ENCODE results near the gene OR52L1.

DNA sequence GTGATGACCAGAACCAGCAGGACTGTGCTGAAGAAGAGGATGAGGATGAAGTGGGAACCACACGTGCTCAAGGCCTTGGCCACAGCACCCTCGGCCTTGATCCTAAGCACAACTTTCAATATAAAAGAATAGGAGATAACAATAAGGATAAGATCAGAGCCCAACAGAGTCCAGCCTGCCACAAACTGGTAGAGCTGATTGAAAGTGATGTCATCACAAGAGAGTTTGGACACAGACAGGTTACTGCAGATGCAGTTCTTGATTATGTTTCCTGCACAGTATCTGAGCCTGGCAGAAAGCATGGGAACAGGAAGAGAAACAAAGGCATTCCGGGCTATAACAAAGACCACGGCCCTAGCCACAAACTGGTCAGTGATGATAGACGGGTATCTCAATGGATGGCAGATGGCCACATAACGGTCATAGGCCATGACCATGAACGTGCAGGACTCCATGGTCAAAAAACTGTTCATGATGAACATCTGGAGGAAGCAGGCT lies 15.5 kb upstream of the OR52L1 start:
- TF ChIP-seq, protein P1, sequence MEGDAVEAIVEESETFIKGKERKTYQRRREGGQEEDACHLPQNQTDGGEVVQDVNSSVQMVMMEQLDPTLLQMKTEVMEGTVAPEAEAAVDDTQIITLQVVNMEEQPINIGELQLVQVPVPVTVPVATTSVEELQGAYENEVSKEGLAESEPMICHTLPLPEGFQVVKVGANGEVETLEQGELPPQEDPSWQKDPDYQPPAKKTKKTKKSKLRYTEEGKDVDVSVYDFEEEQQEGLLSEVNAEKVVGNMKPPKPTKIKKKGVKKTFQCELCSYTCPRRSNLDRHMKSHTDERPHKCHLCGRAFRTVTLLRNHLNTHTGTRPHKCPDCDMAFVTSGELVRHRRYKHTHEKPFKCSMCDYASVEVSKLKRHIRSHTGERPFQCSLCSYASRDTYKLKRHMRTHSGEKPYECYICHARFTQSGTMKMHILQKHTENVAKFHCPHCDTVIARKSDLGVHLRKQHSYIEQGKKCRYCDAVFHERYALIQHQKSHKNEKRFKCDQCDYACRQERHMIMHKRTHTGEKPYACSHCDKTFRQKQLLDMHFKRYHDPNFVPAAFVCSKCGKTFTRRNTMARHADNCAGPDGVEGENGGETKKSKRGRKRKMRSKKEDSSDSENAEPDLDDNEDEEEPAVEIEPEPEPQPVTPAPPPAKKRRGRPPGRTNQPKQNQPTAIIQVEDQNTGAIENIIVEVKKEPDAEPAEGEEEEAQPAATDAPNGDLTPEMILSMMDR (optimal IDR thresholded peaks at IDR 0.05 in 1 of 3, IDR thresholded peaks at IDR 0.05 in 1 of 3, conservative IDR thresholded peaks at IDR 0.05 in 1 of 3; ENCODE audit: extremely low read depth in 1 of 3, insufficient read depth in 2 of 3, low read length in 3 of 3), result no peak
- TF ChIP-seq EZH2 (IDR thresholded peaks at IDR 0.05; ENCODE audit: low read length), result no peak
